Measurements from ENCODE around the gene UST. TPM values are rescaled to one million over a fixed set of nuclear protein-coding genes. Genes with fewer than 3 reads are reported as not detected.

The UST gene
- polyA plus RNA-seq, 1 experiment = 21.4 TPM

DNA sequence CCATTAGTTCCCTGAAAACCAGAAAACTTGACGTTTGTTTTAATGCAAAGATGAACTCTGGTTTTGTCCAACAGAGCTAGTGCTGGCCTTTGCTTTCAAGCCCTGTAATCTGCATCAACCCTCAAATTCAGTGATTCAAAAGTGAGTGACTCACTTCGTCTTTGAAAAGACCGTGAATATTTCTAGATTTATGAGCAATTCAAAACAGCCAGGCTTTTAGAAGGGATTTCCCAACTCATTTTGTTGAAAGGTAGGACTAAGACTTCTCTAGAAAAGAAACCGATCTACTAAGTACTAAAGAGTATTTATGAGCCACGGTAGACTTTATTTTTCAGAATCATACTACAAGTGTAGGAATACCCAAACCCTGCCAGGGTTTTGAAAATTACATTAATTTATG lies 121.5 kb downstream of the UST start:
- DNase-seq (ENCODE audit: low read depth, low spot score) = peak; percentile 30
- Histone ChIP-seq H3K4me3 (ENCODE audit: low read depth, low read length) (no peak overlapping the region), H3K27me3 (ENCODE audit: control insufficient read depth, insufficient read depth, low read length) (no peaks in the 10 kb centered on the region), H3K27ac (ENCODE audit: low read depth, low read length) (no peak overlapping the region), H3K9me3 (ENCODE audit: control insufficient read depth, insufficient read depth, low read length) (peaks cover 4% of the 10 kb centered on the region; the same call in 1 of the 2 replicates)
- ChIA-PET CTCF (interaction anchor here (0.5 kb wide), 1 partner anchor 11 kb away, joined by 3 read pairs; no protein-coding TSS in a partner anchor), POLR2A (no interaction called here)
- TF ChIP-seq, protein P1, sequence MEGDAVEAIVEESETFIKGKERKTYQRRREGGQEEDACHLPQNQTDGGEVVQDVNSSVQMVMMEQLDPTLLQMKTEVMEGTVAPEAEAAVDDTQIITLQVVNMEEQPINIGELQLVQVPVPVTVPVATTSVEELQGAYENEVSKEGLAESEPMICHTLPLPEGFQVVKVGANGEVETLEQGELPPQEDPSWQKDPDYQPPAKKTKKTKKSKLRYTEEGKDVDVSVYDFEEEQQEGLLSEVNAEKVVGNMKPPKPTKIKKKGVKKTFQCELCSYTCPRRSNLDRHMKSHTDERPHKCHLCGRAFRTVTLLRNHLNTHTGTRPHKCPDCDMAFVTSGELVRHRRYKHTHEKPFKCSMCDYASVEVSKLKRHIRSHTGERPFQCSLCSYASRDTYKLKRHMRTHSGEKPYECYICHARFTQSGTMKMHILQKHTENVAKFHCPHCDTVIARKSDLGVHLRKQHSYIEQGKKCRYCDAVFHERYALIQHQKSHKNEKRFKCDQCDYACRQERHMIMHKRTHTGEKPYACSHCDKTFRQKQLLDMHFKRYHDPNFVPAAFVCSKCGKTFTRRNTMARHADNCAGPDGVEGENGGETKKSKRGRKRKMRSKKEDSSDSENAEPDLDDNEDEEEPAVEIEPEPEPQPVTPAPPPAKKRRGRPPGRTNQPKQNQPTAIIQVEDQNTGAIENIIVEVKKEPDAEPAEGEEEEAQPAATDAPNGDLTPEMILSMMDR (IDR thresholded peaks at IDR 0.05; ENCODE audit: low read depth, low read length) = no peak

DNA sequence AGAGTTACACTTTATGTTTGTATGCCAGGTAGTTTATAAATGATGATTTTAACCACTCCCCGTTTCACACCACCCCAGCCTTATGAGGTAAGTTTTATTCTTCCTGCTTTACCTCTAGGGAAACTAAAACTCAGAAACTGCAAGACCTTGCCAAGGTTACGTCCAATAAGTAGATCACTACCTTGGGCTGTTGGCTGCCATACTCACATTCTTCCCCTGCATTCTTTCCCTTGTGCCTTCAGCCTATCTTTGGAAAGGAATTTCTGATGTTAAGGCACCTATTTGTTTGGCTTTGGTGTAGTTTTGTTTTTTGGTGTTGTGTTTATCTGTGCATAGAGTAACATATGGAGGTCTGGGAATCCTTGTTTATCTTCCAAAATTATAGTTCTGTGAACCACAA lies 122.1 kb downstream of the UST start:
- no peak overlapping the region for H3K27ac ChIP-seq (ENCODE audit: low read depth, low read length)

DNA sequence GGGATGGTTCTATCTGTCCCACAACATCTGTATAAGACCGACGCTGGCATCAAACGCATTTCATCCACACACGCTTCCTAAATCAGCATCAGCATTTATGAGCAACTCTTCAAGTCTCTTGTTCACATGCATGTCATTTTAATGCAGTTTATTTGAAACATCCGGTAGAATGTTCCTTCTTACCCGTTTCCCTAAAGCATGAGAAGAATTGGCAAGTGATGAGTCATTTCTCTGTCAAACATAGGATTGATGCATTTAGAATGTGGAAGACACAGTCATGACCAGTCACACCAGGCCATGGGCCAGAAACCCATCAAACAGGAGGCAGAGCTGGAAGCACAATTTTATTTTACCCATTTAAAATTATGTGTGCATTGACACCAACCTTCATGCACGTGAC lies 122.8 kb downstream of the UST start:
- H3K9me3 ChIP-seq (ENCODE audit: control insufficient read depth, insufficient read depth, low read length) = no peaks in the 10 kb centered on the region
- TF ChIP-seq, protein P1 (IDR thresholded peaks at IDR 0.05; ENCODE audit: low read depth, low read length) = no peak
- POLR2A ChIA-PET = interaction anchor here (0.7 to 1.1 kb wide), 2 partner anchors 16 to 44 kb away, joined by 3 to 4 read pairs; no protein-coding TSS in a partner anchor
- H3K27ac ChIP-seq (ENCODE audit: low read depth, low read length) = no peak overlapping the region
- CTCF ChIA-PET = interaction anchor here (0.7 to 0.8 kb wide), 2 partner anchors 13 to 39 kb away, joined by 3 read pairs; no protein-coding TSS in a partner anchor
- peak; percentile 80 for DNase-seq (ENCODE audit: low read depth, low spot score)
- no peaks in the 10 kb centered on the region for H3K27me3 ChIP-seq (ENCODE audit: control insufficient read depth, insufficient read depth, low read length)
- no peak overlapping the region for H3K4me3 ChIP-seq (ENCODE audit: low read depth, low read length)

More for the DNA sequence above, 122.1 kb downstream of the UST start:
- H3K9me3 ChIP-seq (ENCODE audit: control insufficient read depth, insufficient read depth, low read length) = peaks cover 4% of the 10 kb centered on the region; the same call in 1 of the 2 replicates
- ChIA-PET CTCF (interaction anchor here (0.8 kb wide), 1 partner anchor 12 kb away, joined by 3 read pairs; no protein-coding TSS in a partner anchor), POLR2A (no interaction called here)
- H3K27me3 ChIP-seq (ENCODE audit: control insufficient read depth, insufficient read depth, low read length) = no peaks in the 10 kb centered on the region
- TF ChIP-seq, protein P1 (IDR thresholded peaks at IDR 0.05; ENCODE audit: low read depth, low read length) = no peak
- no peak overlapping the region for H3K4me3 ChIP-seq (ENCODE audit: low read depth, low read length)
- DNase-seq (ENCODE audit: low read depth, low spot score) = no peak

DNA sequence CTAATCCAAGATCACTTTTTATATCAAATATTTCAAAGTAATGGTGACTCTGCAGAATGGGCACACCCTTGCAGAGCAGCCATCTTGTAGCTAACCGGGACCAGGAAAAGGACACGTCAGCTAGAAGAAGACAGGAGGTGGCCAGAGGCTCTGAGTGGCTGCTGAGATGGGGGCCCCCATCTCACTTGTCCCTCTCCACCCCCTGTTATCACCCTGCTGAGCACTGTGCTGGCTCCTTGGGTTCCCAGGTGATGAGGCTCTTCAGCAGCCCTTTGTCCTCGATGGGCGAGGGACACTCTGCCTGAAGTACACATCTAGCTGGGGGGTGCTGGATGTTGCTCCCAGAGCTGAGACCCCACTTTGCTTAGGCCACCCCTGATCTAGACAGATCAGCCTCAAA lies 126.3 kb downstream of the UST start:
- Histone ChIP-seq H3K4me3 (ENCODE audit: low read depth, low read length) (no peak overlapping the region), H3K9me3 (ENCODE audit: control insufficient read depth, insufficient read depth, low read length) (no peaks in the 10 kb centered on the region), H3K27me3 (ENCODE audit: control insufficient read depth, insufficient read depth, low read length) (no peaks in the 10 kb centered on the region), H3K27ac (ENCODE audit: low read depth, low read length) (no peak overlapping the region)
- ChIA-PET POLR2A (no interaction called here), CTCF (interaction anchor here (0.8 to 1.4 kb wide), 2 partner anchors 18 to 75 kb away, joined by 3 to 4 read pairs; no protein-coding TSS in a partner anchor)
- DNase-seq (ENCODE audit: low read depth, low spot score) = no peak
- TF ChIP-seq, protein P1 (IDR thresholded peaks at IDR 0.05; ENCODE audit: low read depth, low read length) = no peak

DNA sequence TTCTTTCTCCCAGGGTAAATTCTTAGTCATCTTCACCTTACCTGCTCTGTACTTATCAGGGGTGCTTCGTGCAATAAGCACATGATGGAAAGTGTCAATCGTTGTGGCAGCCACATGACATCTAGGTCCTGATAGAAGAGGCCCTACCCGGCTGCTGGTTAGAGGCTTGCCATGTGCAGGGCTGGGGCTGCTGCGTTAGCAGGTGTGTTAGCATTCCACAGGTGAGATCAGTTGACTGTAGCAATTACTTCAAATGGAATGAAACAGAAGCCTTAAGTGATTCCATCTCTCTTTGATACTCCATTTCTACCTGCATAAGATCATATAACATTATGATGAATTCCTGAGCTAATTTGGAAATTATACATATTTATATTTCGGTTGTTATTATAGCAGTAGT lies 127.0 kb downstream of the UST start:
- TF ChIP-seq, protein P1 (IDR thresholded peaks at IDR 0.05; ENCODE audit: low read depth, low read length) = no peak
- DNase-seq (ENCODE audit: low read depth, low spot score) = no peak
- no peaks in the 10 kb centered on the region for H3K9me3 ChIP-seq (ENCODE audit: control insufficient read depth, insufficient read depth, low read length)
- CTCF ChIA-PET = interaction anchor here (1.4 kb wide), 1 partner anchor 75 kb away, joined by 4 read pairs; no protein-coding TSS in a partner anchor
- H3K27ac ChIP-seq (ENCODE audit: low read depth, low read length) = no peak overlapping the region
- H3K4me3 ChIP-seq (ENCODE audit: low read depth, low read length) = no peak overlapping the region
- POLR2A ChIA-PET = no interaction called here
- H3K27me3 ChIP-seq (ENCODE audit: control insufficient read depth, insufficient read depth, low read length) = no peaks in the 10 kb centered on the region

Measured in AG04450 (cell line).